Tibial nerve (tissue), 4 donors: ENCODE data around the gene CDYL. TPM values are rescaled to one million over a fixed set of nuclear protein-coding genes. Genes with fewer than 3 reads are reported as not detected.

ENCODE experiments used
- DNase-seq, 2 donors: peaks; one replicate each; pipeline ENCODE4 v3.0.0-alpha.2; 2019; ENCODE audit warnings: low spot score in 2 of 2
- H3K27ac ChIP-seq, 4 donors: fragments of 200-600 bp; sonication (generic) in 3 of 4; one replicate each; pipeline ENCODE4 v1.5.1; 2017 to 2019; ENCODE audit warnings: mild to moderate bottlenecking in 1 of 4
- H3K27me3 ChIP-seq, 2 donors: fragments of 200-600 bp; sonication (generic) in 1 of 2; one replicate each; pipeline versions ENCODE4 v1.5.1 to v1.6.0; 2017 to 2019
- H3K36me3 ChIP-seq, 3 donors: fragments of 200-600 bp; sonication (generic); one replicate each; pipeline ENCODE4 v1.5.1; 2018 to 2019
- H3K4me1 ChIP-seq, 4 donors: fragments of 200-600 bp; sonication (generic) in 3 of 4; one replicate each; pipeline ENCODE4 v1.5.1; 2017 to 2019
- H3K4me3 ChIP-seq, 4 donors: fragments of 200-600 bp; sonication (generic) in 3 of 4; one replicate each; pipeline ENCODE4 v1.5.1; 2017 to 2019; ENCODE audit warnings: mild to moderate bottlenecking in 1 of 4, moderate library complexity in 1 of 4
- H3K9me3 ChIP-seq, 4 donors: fragments of 200-600 bp; sonication (generic) in 3 of 4; one replicate each; pipeline ENCODE4 v1.5.1; 2017 to 2019
- CTCF ChIP-seq, 5 experiments: fragments of 200-600 bp in 3 of 5; fragments of 450-650 bp in 2 of 5; sonication (generic) in 3 of 5; IDR thresholded peaks; one replicate each; pipeline ENCODE4 v1.5.1; 2016 to 2019; ENCODE audit warnings: antibody characterized with exemption in 5 of 5, mild to moderate bottlenecking in 3 of 5, moderate library complexity in 2 of 5
- EP300 ChIP-seq, 2 donors: sonication (generic); formaldehyde crosslinking; IDR thresholded peaks; one replicate each; pipeline ENCODE4 v1.6.1; 2017; ENCODE audit warnings: antibody characterized with exemption in 2 of 2, mild to moderate bottlenecking in 1 of 2
- POLR2A ChIP-seq, 2 donors: fragments of 450-650 bp; IDR thresholded peaks; one replicate each; pipeline ENCODE4 v1.6.1; 2017; ENCODE audit warnings: antibody characterized with exemption in 2 of 2, mild to moderate bottlenecking in 2 of 2, moderate library complexity in 2 of 2
- WGBS, 2 donors: methylation state at CpG; one replicate each; pipeline ENCODE4 v1.1.5; 2018; 5-methylcytosine and 5-hydroxymethylcytosine counted together
- total RNA-seq, 4 donors: library from RNA; depleted of rRNA; stranded (reverse); fragments of >200 nt; gene quantifications; one replicate each; pipeline ENCODE4 v1.1.0, GENCODE V29; 2016

Gene CDYL
- total RNA-seq, 4 donors from 2014 or later: 20.3 to 37.5 (median 31.7) TPM

DNA sequence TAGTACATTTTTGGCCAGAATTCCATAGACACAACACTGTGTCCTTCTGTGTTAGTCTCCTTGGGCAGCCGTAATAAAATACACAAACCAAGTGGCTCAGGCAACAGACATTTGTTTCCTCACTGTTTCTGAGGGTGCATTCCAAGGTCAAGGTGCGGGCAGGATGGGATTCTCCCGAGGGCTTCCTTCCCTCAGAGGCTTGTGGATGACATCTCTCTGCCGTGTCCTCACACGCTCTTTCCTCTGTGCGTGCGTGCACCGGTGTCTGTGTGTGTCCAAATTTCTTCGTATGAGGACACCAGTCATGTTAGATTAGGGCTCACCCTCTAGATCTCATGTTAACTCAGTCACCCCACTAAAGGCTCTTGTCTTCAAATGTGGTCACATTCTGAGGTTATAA, 30.6 kb downstream of the CDYL start:
- Histone ChIP-seq H3K36me3 (no peaks in the 10 kb centered on the region), H3K27me3 (no peaks in the 10 kb centered on the region), H3K27ac (no peak overlapping the region), H3K9me3 (no peaks in the 10 kb centered on the region), H3K4me1 (peaks cover 0 to 47% (median 6%) of the 10 kb centered on the region in 4 donors), H3K4me3 (no peak overlapping the region)
- DNase-seq: no peak
- WGBS, 2 donors: 75 to 88% methylated on average over 9 of the region's 9 CpGs
- TF ChIP-seq EP300 (IDR thresholded peaks at IDR 0.05): no peak
- TF ChIP-seq POLR2A (IDR thresholded peaks at IDR 0.05): no peak
- TF ChIP-seq CTCF (IDR thresholded peaks at IDR 0.05): no peak

GRCh38 chr6:4808396-4808795, 32.2 kb downstream of the CDYL start:
- TF ChIP-seq EP300 (IDR thresholded peaks at IDR 0.05): no peak
- TF ChIP-seq POLR2A (IDR thresholded peaks at IDR 0.05): no peak
- no peak for TF ChIP-seq CTCF (IDR thresholded peaks at IDR 0.05)
- no peaks in the 10 kb centered on the region for H3K27me3 ChIP-seq
- peaks cover 0 to 32% (median 3%) of the 10 kb centered on the region in 4 donors for H3K4me1 ChIP-seq
- DNase-seq: no peak
- no peaks in the 10 kb centered on the region for H3K36me3 ChIP-seq
- WGBS, 2 donors: 97% methylated on average over 6 of the region's 6 CpGs
- no peak overlapping the region for H3K27ac ChIP-seq
- H3K9me3 ChIP-seq: no peaks in the 10 kb centered on the region
- no peak overlapping the region for H3K4me3 ChIP-seq

- peaks cover 0 to 30% (median 0%) of the 10 kb centered on the region in 4 donors for H3K4me1 ChIP-seq
- H3K27me3 ChIP-seq: no peaks in the 10 kb centered on the region
- H3K36me3 ChIP-seq: no peaks in the 10 kb centered on the region
- 84 to 93% methylated on average over 5 of the region's 5 CpGs for WGBS, 2 donors
- no peak for DNase-seq
- no peak overlapping the region for H3K4me3 ChIP-seq
- no peaks in the 10 kb centered on the region for H3K9me3 ChIP-seq
- TF ChIP-seq EP300 (IDR thresholded peaks at IDR 0.05) (no peak), CTCF (IDR thresholded peaks at IDR 0.05) (no peak), POLR2A (IDR thresholded peaks at IDR 0.05) (no peak)
- no peak overlapping the region for H3K27ac ChIP-seq
Measured at GRCh38 chr6:4809999-4810918, 34.1 kb downstream of the CDYL start.

DNA sequence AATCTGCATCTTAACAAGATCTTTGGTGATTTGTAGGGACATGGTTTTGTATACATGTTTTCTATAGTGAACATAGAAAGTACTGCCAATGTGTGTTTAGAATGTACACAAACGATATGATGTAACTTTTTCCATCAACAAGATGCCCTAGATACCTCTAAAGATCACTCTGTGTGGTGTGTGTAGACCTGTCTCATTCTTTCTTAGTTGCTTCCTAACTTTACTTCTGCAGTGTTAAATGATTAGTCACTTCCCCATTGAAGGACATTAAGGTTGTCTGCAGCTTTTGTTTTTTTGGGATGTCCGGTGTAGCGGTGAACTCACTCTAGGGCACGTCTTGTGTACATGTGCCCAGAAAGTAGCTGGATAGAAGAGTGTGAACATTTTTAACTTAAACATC, 35.9 kb downstream of the CDYL start:
- Histone ChIP-seq H3K9me3 (no peaks in the 10 kb centered on the region), H3K27ac (no peak overlapping the region)
- TF ChIP-seq POLR2A (IDR thresholded peaks at IDR 0.05) (no peak), CTCF (IDR thresholded peaks at IDR 0.05) (no peak), EP300 (IDR thresholded peaks at IDR 0.05) (no peak)

GRCh38 chr6:4813055-4813454, 36.9 kb downstream of the CDYL start:
- Histone ChIP-seq H3K4me1 (peaks cover 0 to 16% (median 3%) of the 10 kb centered on the region in 4 donors), H3K4me3 (no peak overlapping the region), H3K27me3 (no peaks in the 10 kb centered on the region), H3K27ac (no peak overlapping the region), H3K36me3 (no peaks in the 10 kb centered on the region), H3K9me3 (no peaks in the 10 kb centered on the region)
- WGBS, 2 donors: 94 to 96% methylated on average over 8 of the region's 8 CpGs
- TF ChIP-seq EP300 (IDR thresholded peaks at IDR 0.05) (no peak), POLR2A (IDR thresholded peaks at IDR 0.05) (no peak), CTCF (IDR thresholded peaks at IDR 0.05) (no peak)
- no peak for DNase-seq

More for the DNA sequence above, 35.9 kb downstream of the CDYL start:
- no peaks in the 10 kb centered on the region for H3K27me3 ChIP-seq
- no peak for DNase-seq
- no peak overlapping the region for H3K4me3 ChIP-seq
- H3K4me1 ChIP-seq: peaks cover 0 to 16% (median 0%) of the 10 kb centered on the region in 4 donors
- no peaks in the 10 kb centered on the region for H3K36me3 ChIP-seq
- 77 to 79% methylated on average over 4 of the region's 4 CpGs for WGBS, 2 donors
